Left lung (tissue), 10 donors: ENCODE results near the gene ACP3. TPM values are rescaled to one million over a fixed set of nuclear protein-coding genes. Genes with fewer than 3 reads are reported as not detected.
A peak's percentile ranks its signal among the peaks of the same experiment; 100 is the strongest.
"Not testable (repeated sequence)": the region's sequence is repeated elsewhere in the genome, so short reads cannot be mapped to it uniquely, and the experiment has no call there.

Experiments
- ATAC-seq: fragments of 200-7000 bp; cut with Tn5 transposase; one replicate; pipeline ENCODE4 v1.9.1; 2020; ENCODE audit warnings: moderate library complexity
- DNase-seq, 4 donors: peaks; one replicate each; pipeline ENCODE4 v3.0.0-alpha.2; 2013 to 2020
- H3K27ac ChIP-seq, 2 donors: fragments of 200-600 bp; sonication (generic) in 1 of 2; one replicate each; pipeline versions ENCODE4 v1.5.0 to v1.8.0; 2020 to 2021
- H3K27me3 ChIP-seq, 2 donors: fragments of 200-600 bp; sonication (generic) in 1 of 2; one replicate each; pipeline versions ENCODE4 v1.5.0 to v1.8.0; 2020 to 2021
- H3K36me3 ChIP-seq, 2 donors: fragments of 200-600 bp; sonication (generic) in 1 of 2; one replicate each; pipeline versions ENCODE4 v1.5.0 to v1.8.0; 2020 to 2021
- H3K4me1 ChIP-seq, 2 donors: fragments of 200-600 bp; one replicate each; pipeline ENCODE4 v1.8.0; 2021
- H3K4me3 ChIP-seq, 2 donors: fragments of 200-600 bp; sonication (generic) in 1 of 2; one replicate each; pipeline versions ENCODE4 v1.5.0 to v1.8.0; 2020 to 2021; ENCODE audit warnings: mild to moderate bottlenecking in 1 of 2
- H3K9me3 ChIP-seq, 2 donors: fragments of 200-600 bp; sonication (generic) in 1 of 2; one replicate each; pipeline versions ENCODE4 v1.5.0 to v1.8.0; 2020 to 2021
- CTCF ChIP-seq, 2 donors: fragments of 200-600 bp; sonication (generic) in 1 of 2; IDR thresholded peaks; one replicate each; pipeline versions ENCODE4 v1.5.0 to v1.8.0; 2021; ENCODE audit warnings: antibody characterized with exemption in 2 of 2
- intact Hi-C, 2 donors: fragments of 100-400 bp; cut with DNase I; formaldehyde crosslinking; loops; one replicate each; pipeline versions ENCODE4 v1.11.2 to v1.14.2; 2022
- polyA plus RNA-seq, 6 donors: library from polyadenylated mRNA; unstranded; fragments of 120-200 nt; gene quantifications; one replicate each; pipeline ENCODE4 v1.2.1, GENCODE V29; 2013; ENCODE audit not compliant: insufficient read length in 6 of 6
- total RNA-seq, 2 donors: library from RNA; stranded (reverse); fragmentation: NEBNext Ultra II Directional; extraction: Animal tissue kit (Norgen Biotek cat#: 25700); gene quantifications; one replicate each; pipeline ENCODE4 v1.2.1, GENCODE V29; 2021
- donor health status: DM: no; HTN: yes; CAD: no.
- donor health status: DM: no; HTN: no; CAD: no.

The ACP3 gene
- total and polyA plus RNA-seq, 8 donors, result 2.7 to 24.3 (median 4.6) TPM

GRCh38 chr3:132293251-132293650 is 24.0 kb upstream of the ACP3 start:
- Histone ChIP-seq H3K36me3 (no peaks in the 10 kb centered on the region), H3K4me3 (no peak overlapping the region), H3K27ac (peak overlapping the region in 1 of 2 donors; percentile 3), H3K27me3 (no peaks in the 10 kb centered on the region), H3K4me1 (peaks cover 0 to 17% of the 10 kb centered on the region in 2 donors), H3K9me3 (no peaks in the 10 kb centered on the region)
- no peak for DNase-seq
- TF ChIP-seq CTCF (IDR thresholded peaks at IDR 0.05), result no peak
- ATAC-seq, result no peak
- intact Hi-C loops, result no loop called here

- Histone ChIP-seq H3K27me3 (no peaks in the 10 kb centered on the region), H3K4me3 (no peak overlapping the region), H3K27ac (no peak overlapping the region), H3K9me3 (no peaks in the 10 kb centered on the region), H3K36me3 (no peaks in the 10 kb centered on the region), H3K4me1 (peaks cover 0 to 17% of the 10 kb centered on the region in 2 donors)
- no peak for TF ChIP-seq CTCF (IDR thresholded peaks at IDR 0.05)
- no peak for DNase-seq
- intact Hi-C loops, result no loop called here
- ATAC-seq, result no peak
Measured at GRCh38 chr3:132294906-132295305, 22.3 kb upstream of the ACP3 start.

- DNase-seq, H3K4me3 ChIP-seq, H3K27me3 ChIP-seq, H3K4me1 ChIP-seq, H3K9me3 ChIP-seq, intact Hi-C loops, H3K27ac ChIP-seq, H3K36me3 ChIP-seq, ATAC-seq: not testable (repeated sequence)
Measured at GRCh38 chr3:132303336-132304201, 13.6 kb upstream of the ACP3 start.

GRCh38 chr3:132304351-132304750 is 12.9 kb upstream of the ACP3 start:
- H3K36me3 ChIP-seq, DNase-seq, H3K4me3 ChIP-seq, intact Hi-C loops, H3K9me3 ChIP-seq, H3K4me1 ChIP-seq, H3K27me3 ChIP-seq, ATAC-seq, H3K27ac ChIP-seq: not testable (repeated sequence)

GRCh38 chr3:132310057-132310456 is 7.2 kb upstream of the ACP3 start:
- H3K27me3 ChIP-seq, ATAC-seq, H3K27ac ChIP-seq, DNase-seq, H3K4me1 ChIP-seq, H3K9me3 ChIP-seq, H3K36me3 ChIP-seq, H3K4me3 ChIP-seq, intact Hi-C loops: not testable (repeated sequence)

GRCh38 chr3:132311316-132311715 is 5.9 kb upstream of the ACP3 start:
- Histone ChIP-seq H3K27me3 (no peaks in the 10 kb centered on the region), H3K36me3 (no peaks in the 10 kb centered on the region), H3K4me3 (no peak overlapping the region), H3K4me1 (peaks cover 0 to 4% of the 10 kb centered on the region in 2 donors), H3K9me3 (peaks cover 0 to 3% of the 10 kb centered on the region in 2 donors), H3K27ac (no peak overlapping the region)
- ATAC-seq (no peak), DNase-seq (no peak)
- intact Hi-C loops, result no loop called here
- TF ChIP-seq CTCF (IDR thresholded peaks at IDR 0.05), result no peak
